HuH-7 (cell line): ENCODE data around the gene INPP5B.
"Not testable (repeated sequence)": the region's sequence is repeated elsewhere in the genome, so short reads cannot be mapped to it uniquely, and the experiment has no call there.

Source experiments
- DNase-seq: peaks from one replicate; pipeline ENCODE4 v3.0.0; 2011; ENCODE audit warnings: low spot score

The INPP5B gene

GRCh38 chr1:37946703-37947360 lies at the start of gene INPP5B:
TSS of gene INPP5B (minus strand) at chr1:37947053. CDS start at chr1:37946308, 745 bp downstream.
- DNase-seq: peak; percentile 98

GRCh38 chr1:37995751-37996345 lies 49.0 kb upstream of the INPP5B start:
- DNase-seq: no peak

GRCh38 chr1:37994886-37995566 lies 48.2 kb upstream of the INPP5B start:
- DNase-seq: no peak

- peak; percentile 20 for DNase-seq
Observed at GRCh38 chr1:37989361-37989930, 42.6 kb upstream of the INPP5B start.

- peak; percentile 23 for DNase-seq
Observed at GRCh38 chr1:37987679-37988078, 40.8 kb upstream of the INPP5B start.

GRCh38 chr1:37983546-37983945 lies 36.7 kb upstream of the INPP5B start:
- DNase-seq: no peak

GRCh38 chr1:37978541-37978940 lies 31.7 kb upstream of the INPP5B start:
- no peak for DNase-seq

GRCh38 chr1:37975083-37975482 lies 28.2 kb upstream of the INPP5B start:
- DNase-seq: not testable (repeated sequence)

- DNase-seq: no peak
Observed at GRCh38 chr1:37974567-37974966, 27.7 kb upstream of the INPP5B start.

- DNase-seq: not testable (repeated sequence)
Observed at GRCh38 chr1:37973684-37974083, 26.8 kb upstream of the INPP5B start.

- DNase-seq: no peak
Observed at GRCh38 chr1:37965301-37965700, 18.4 kb upstream of the INPP5B start.

- not testable (repeated sequence) for DNase-seq
Observed at GRCh38 chr1:37964106-37964505, 17.3 kb upstream of the INPP5B start.

GRCh38 chr1:37958690-37959089 lies 11.8 kb upstream of the INPP5B start:
- no peak for DNase-seq

GRCh38 chr1:37955685-37956084 lies 8.8 kb upstream of the INPP5B start:
- DNase-seq: no peak

- no peak for DNase-seq
Observed at GRCh38 chr1:37954316-37954971, 7.6 kb upstream of the INPP5B start.

- DNase-seq: no peak
Observed at GRCh38 chr1:37952738-37953137, 5.9 kb upstream of the INPP5B start.

GRCh38 chr1:37951783-37952624 lies 5.2 kb upstream of the INPP5B start:
- no peak for DNase-seq

- DNase-seq: no peak
Observed at GRCh38 chr1:37951041-37951782, 4.4 kb upstream of the INPP5B start.

- DNase-seq: no peak
Observed at GRCh38 chr1:37949524-37950152, 2.8 kb upstream of the INPP5B start.

- DNase-seq: no peak
Observed at GRCh38 chr1:37948841-37949240, 2.0 kb upstream of the INPP5B start.
